NCI-H2029 (cell line): ENCODE results near the gene ABHD12.

Experiments used
- DNase-seq: peaks from one replicate; lab custom pipeline; 2025; lab: John Stamatoyannopoulos, UW

The ABHD12 gene

GRCh38 chr20:25380945-25381614 lies 9.6 kb downstream of the ABHD12 start:
- DNase-seq = no peak

GRCh38 chr20:25378884-25379733 lies 11.5 kb downstream of the ABHD12 start:
- no peak for DNase-seq

- DNase-seq = no peak
These were observed 12.3 kb downstream of the ABHD12 start for GRCh38 chr20:25378189-25378883.

- no peak for DNase-seq
These were observed 13.7 kb downstream of the ABHD12 start for GRCh38 chr20:25376886-25377285.

GRCh38 chr20:25376236-25376635 lies 14.4 kb downstream of the ABHD12 start:
- DNase-seq = no peak

- DNase-seq = no peak
These were observed 15.8 kb downstream of the ABHD12 start for GRCh38 chr20:25374842-25375241.

GRCh38 chr20:25372584-25373336 lies 17.9 kb downstream of the ABHD12 start:
- DNase-seq = no peak

GRCh38 chr20:25369971-25370370 lies 20.7 kb downstream of the ABHD12 start:
- no peak for DNase-seq

- no peak for DNase-seq
These were observed 21.1 kb downstream of the ABHD12 start for GRCh38 chr20:25369529-25369928.

GRCh38 chr20:25368976-25369375 lies 21.7 kb downstream of the ABHD12 start:
- no peak for DNase-seq

GRCh38 chr20:25368526-25368925 lies 22.1 kb downstream of the ABHD12 start:
- no peak for DNase-seq

- DNase-seq = no peak
These were observed 25.5 kb downstream of the ABHD12 start for GRCh38 chr20:25364879-25365699.

- peak; percentile 19 for DNase-seq
These were observed 26.4 kb downstream of the ABHD12 start for GRCh38 chr20:25364180-25364788.

- DNase-seq = no peak
These were observed 29.4 kb downstream of the ABHD12 start for GRCh38 chr20:25361287-25361683.

GRCh38 chr20:25360631-25361286 lies 29.9 kb downstream of the ABHD12 start:
- no peak for DNase-seq

GRCh38 chr20:25356271-25356933 lies 34.2 kb downstream of the ABHD12 start:
- no peak for DNase-seq

- DNase-seq = no peak
These were observed 34.8 kb downstream of the ABHD12 start for GRCh38 chr20:25355866-25356265.

- no peak for DNase-seq
These were observed 35.5 kb downstream of the ABHD12 start for GRCh38 chr20:25355011-25355595.
